Psoas muscle (tissue), 8 donors: Measurements from ENCODE around the gene CELF1. TPM values are rescaled to one million over a fixed set of nuclear protein-coding genes. Genes with fewer than 3 reads are reported as not detected.

Experiments used
- ATAC-seq, 4 donors: fragments of 200-7000 bp; cut with Tn5 transposase; one replicate each; pipeline ENCODE4 v1.9.1; 2020; ENCODE audit warnings: moderate library complexity in 3 of 4, mild to moderate bottlenecking in 2 of 4
- DNase-seq, 2 donors: peaks; one replicate each; pipeline ENCODE4 v3.0.0-alpha.2; 2020
- H3K27ac ChIP-seq: fragments of 200-600 bp; one replicate; pipeline ENCODE4 v1.8.0; 2022
- H3K27me3 ChIP-seq, 3 donors: fragments of 200-600 bp in 1 of 3; one replicate each; pipeline versions ENCODE4 v1.6.1 to v1.8.0; 2013 to 2022; ENCODE audit warnings: low read length in 2 of 3, mild to moderate bottlenecking in 2 of 3, moderate library complexity in 1 of 3; ENCODE audit not compliant: insufficient read depth in 3 of 3
- H3K36me3 ChIP-seq, 2 donors: fragments of 200-600 bp in 1 of 2; one replicate each; pipeline versions ENCODE4 v1.6.1 to v1.8.0; 2013 to 2022; ENCODE audit warnings: low read depth in 1 of 2, mild to moderate bottlenecking in 1 of 2, moderate library complexity in 1 of 2; ENCODE audit not compliant: insufficient read depth in 1 of 2
- H3K4me1 ChIP-seq: fragments of 200-600 bp; one replicate; pipeline ENCODE4 v1.8.0; 2022
- H3K4me3 ChIP-seq: fragments of 200-600 bp; one replicate; pipeline ENCODE4 v1.8.0; 2022; ENCODE audit warnings: mild to moderate bottlenecking
- H3K9me3 ChIP-seq: fragments of 200-600 bp; one replicate; pipeline ENCODE4 v1.8.0; 2022
- WGBS, 3 donors: extraction: QIAGEN DNeasy Blood & Tissue Kit; methylation state at CpG; one replicate each; pipeline versions ENCODE4 v1.1.6 to v1.1.7; 2013; 5-methylcytosine and 5-hydroxymethylcytosine counted together
- intact Hi-C, 2 donors: fragments of 100-400 bp; cut with DNase I; formaldehyde crosslinking; loops; one replicate each; pipeline versions ENCODE4 v1.11.0 to v1.14.2; 2022
- polyA plus RNA-seq, 3 donors: library from polyadenylated mRNA; stranded (reverse); fragments of 200-250 nt; gene quantifications; one replicate each; pipeline ENCODE4 v1.2.3, GENCODE V29; 2013
- total RNA-seq, 4 donors: library from RNA; stranded (reverse); fragmentation: NEBNext Ultra II Directional in 2 of 4; extraction: Animal tissue kit (Norgen Biotek cat#: 25700) in 2 of 4; gene quantifications; one replicate each; pipeline versions ENCODE4 v1.2.1 to v1.2.4, GENCODE V29; 2021 to 2023
- TF ChIP-seq, protein P1 (sequence below): fragments of 200-600 bp; IDR thresholded peaks from one replicate; pipeline ENCODE4 v1.8.0; 2022; ENCODE audit warnings: antibody characterized with exemption
- donor health status: healthy with polysubstance abuse.
- donor health status: DM: no; HTN: no; CAD: no; lungs with moderate emphysema.
- donor health status: Bipolar disorder and iron deficiency.
- donor health status: healthy.
- donor health status: DM: yes; HTN: yes; CAD: no.
- donor health status: DM: no; HTN: no; CAD: no.
- donor health status: DM: no; HTN: no; CAD: no.
- donor health status: DM: yes; HTN: yes; CAD: no.

The CELF1 gene
- total and polyA plus RNA-seq, 7 donors: 40.1 to 193 (median 112) TPM

DNA sequence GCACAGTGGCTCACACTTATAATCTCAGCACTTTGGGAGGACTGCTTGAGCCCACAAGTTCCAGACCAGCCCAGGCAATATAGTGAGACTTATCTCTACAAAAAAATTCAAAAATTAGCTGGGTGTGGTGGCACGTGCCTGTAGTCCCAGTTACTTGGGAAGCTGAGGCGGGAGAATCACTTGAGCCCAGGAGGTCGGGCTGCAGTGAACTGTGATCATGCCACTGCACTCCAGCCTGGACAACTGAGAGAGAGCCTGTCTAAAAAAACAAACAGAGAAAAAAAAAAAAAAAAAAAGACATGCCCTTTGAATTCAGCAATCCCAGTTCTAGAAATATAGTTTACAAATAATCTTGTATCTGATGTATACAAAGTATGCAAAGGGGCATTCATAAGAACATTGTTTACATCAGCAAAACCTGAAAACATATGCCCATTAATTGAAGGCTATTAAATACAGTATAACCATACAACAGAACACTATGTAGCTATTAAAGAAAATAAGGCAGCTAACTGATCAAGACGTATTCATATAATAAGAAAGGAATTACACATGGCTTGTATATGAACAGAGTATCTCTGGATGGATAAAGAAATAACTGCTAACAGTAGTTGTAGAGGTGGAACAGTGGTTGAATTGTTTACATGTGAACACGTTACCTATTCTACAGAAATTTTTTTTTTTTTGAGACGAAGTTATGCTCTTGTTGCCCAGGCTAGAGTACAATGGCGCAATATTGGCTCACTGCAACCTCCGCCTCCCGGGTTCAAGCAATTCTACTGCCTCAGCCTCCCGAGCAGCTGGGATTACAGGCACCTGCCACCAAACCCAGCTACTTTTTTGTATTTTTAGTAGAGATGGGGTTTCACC is 35.7 kb downstream of the CELF1 start:
- TF ChIP-seq, protein P1, sequence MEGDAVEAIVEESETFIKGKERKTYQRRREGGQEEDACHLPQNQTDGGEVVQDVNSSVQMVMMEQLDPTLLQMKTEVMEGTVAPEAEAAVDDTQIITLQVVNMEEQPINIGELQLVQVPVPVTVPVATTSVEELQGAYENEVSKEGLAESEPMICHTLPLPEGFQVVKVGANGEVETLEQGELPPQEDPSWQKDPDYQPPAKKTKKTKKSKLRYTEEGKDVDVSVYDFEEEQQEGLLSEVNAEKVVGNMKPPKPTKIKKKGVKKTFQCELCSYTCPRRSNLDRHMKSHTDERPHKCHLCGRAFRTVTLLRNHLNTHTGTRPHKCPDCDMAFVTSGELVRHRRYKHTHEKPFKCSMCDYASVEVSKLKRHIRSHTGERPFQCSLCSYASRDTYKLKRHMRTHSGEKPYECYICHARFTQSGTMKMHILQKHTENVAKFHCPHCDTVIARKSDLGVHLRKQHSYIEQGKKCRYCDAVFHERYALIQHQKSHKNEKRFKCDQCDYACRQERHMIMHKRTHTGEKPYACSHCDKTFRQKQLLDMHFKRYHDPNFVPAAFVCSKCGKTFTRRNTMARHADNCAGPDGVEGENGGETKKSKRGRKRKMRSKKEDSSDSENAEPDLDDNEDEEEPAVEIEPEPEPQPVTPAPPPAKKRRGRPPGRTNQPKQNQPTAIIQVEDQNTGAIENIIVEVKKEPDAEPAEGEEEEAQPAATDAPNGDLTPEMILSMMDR: no peak
- Histone ChIP-seq H3K9me3 (no peaks in the 10 kb centered on the region), H3K4me1 (peaks cover 91% of the 10 kb centered on the region), H3K36me3 (no peaks in the 10 kb centered on the region), H3K27me3 (no peaks in the 10 kb centered on the region), H3K27ac (peak overlapping the region; percentile 76), H3K4me3 (peak overlapping the region; percentile 24)
- 56 to 78% (median 58%) methylated on average over 10 of the region's 10 CpGs for WGBS, 3 donors
- DNase-seq (no peak), ATAC-seq (no peak)
- intact Hi-C loops: loop anchor here (5.0 kb wide), 1 partner anchor 35 kb away; the partner anchor contains the start of gene CELF1 (in 2 of the 2)

DNA sequence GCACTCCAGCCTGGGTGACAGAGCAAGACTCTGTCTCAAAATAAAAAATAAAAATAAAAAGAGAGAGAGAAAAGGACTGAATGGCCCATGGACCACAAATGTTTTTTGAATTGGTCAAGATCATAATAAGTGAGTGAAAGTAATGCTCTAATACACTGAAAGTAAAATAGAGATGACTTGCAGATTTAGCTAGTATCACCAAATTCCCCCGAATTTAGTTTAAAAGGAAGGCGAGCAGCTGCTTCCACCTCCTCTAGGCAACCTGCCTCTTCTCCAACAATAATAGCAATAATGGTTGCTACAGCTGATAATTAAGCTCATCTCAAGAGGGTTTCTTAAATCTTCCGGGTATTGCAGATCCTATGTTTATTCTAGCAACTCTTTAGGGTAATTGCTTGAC is 36.8 kb downstream of the CELF1 start:
- no peak overlapping the region for H3K4me3 ChIP-seq
- peak overlapping the region; percentile 76 for H3K27ac ChIP-seq
- H3K36me3 ChIP-seq: no peaks in the 10 kb centered on the region
- ATAC-seq: no peak
- no peaks in the 10 kb centered on the region for H3K9me3 ChIP-seq
- intact Hi-C loops: loop anchor here (5.0 kb wide), 1 partner anchor 36 kb away; the partner anchor contains the start of gene CELF1 (in 2 of the 2)
- H3K4me1 ChIP-seq: peaks cover 90% of the 10 kb centered on the region
- H3K27me3 ChIP-seq: no peaks in the 10 kb centered on the region
- DNase-seq: no peak
- 65 to 76% (median 72%) methylated on average over 3 of the region's 3 CpGs for WGBS, 3 donors
- TF ChIP-seq, protein P1: no peak

- H3K4me1 ChIP-seq: peaks cover 88% of the 10 kb centered on the region
- H3K27me3 ChIP-seq: no peaks in the 10 kb centered on the region
- peak overlapping the region; percentile 76 for H3K27ac ChIP-seq
- TF ChIP-seq, protein P1: no peak
- intact Hi-C loops: loop anchor here (5.0 kb wide), 1 partner anchor 37 kb away; the partner anchor contains the start of gene CELF1 (in 2 of the 2)
- DNase-seq (no peak), ATAC-seq (peak; percentile 83 to 86 (median 84))
- no peak overlapping the region for H3K4me3 ChIP-seq
- H3K36me3 ChIP-seq: no peaks in the 10 kb centered on the region
- H3K9me3 ChIP-seq: no peaks in the 10 kb centered on the region
- 65 to 72% (median 72%) methylated on average over 5 of the region's 5 CpGs for WGBS, 3 donors
These were observed 37.9 kb downstream of the CELF1 start for GRCh38 chr11:47514825-47515647.

- intact Hi-C loops: no loop called here
- 67 to 78% (median 72%) methylated on average over 2 of the region's 2 CpGs for WGBS, 3 donors
- Histone ChIP-seq H3K4me1 (peaks cover 89% of the 10 kb centered on the region), H3K27ac (peak overlapping the region; percentile 76), H3K4me3 (no peak overlapping the region), H3K9me3 (no peaks in the 10 kb centered on the region), H3K27me3 (no peaks in the 10 kb centered on the region), H3K36me3 (no peaks in the 10 kb centered on the region)
- ATAC-seq (no peak), DNase-seq (no peak)
- TF ChIP-seq, protein P1: no peak
These were observed 40.2 kb downstream of the CELF1 start for GRCh38 chr11:47512701-47513100.
